ENCODE measurements around the gene KLF5.
"Not testable (repeated sequence)": the region's sequence is repeated elsewhere in the genome, so short reads cannot be mapped to it uniquely, and the experiment has no call there.

Gene KLF5

DNA sequence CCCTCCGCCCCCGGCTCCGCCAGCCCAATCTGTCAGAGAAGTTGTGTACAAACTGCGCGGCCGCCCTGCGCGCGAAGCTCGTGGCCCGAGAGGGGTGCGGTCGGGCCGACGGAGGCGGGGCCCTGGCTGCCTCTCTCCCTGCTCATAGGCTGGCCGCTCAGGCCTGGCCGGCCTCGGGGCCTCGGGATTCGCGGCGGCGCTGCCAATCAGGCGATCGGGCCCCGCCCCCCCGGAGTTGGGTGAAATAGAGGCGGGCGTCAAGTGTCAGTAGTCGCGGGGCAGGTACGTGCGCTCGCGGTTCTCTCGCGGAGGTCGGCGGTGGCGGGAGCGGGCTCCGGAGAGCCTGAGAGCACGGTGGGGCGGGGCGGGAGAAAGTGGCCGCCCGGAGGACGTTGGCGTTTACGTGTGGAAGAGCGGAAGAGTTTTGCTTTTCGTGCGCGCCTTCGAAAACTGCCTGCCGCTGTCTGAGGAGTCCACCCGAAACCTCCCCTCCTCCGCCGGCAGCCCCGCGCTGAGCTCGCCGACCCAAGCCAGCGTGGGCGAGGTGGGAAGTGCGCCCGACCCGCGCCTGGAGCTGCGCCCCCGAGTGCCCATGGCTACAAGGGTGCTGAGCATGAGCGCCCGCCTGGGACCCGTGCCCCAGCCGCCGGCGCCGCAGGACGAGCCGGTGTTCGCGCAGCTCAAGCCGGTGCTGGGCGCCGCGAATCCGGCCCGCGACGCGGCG is at the start of gene KLF5:
Gene KLF5 (plus strand): TSS at position 270 of the 724 bp plus-strand sequence. CDS start 323 bp downstream, at position 593.
- peak; percentile 86 to 92 for DNase-seq (ENCODE audit: extremely low read depth in 1 of 2, low read depth in 1 of 2)

DNA sequence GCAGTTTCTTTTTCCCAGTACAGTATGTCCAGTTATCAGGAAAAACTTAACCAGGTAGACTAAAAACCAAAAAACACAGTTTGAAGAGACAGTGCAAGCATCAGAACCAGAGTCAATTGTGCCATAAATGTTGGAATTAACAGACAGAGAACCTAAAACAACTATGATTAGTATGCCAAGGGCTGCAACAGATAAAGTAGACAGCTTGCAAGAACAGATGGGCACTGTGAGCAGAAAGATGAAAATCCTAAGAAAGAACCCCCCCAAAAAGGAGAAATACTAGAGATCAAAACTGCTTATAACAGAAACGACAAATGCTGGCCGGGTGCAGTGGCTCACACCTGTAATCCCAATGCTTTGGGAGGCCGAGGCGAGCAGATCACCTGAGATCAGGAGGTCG is 47.1 kb upstream of the KLF5 start:
- no peak for DNase-seq (ENCODE audit: extremely low read depth in 1 of 2, low read depth in 1 of 2)

DNA sequence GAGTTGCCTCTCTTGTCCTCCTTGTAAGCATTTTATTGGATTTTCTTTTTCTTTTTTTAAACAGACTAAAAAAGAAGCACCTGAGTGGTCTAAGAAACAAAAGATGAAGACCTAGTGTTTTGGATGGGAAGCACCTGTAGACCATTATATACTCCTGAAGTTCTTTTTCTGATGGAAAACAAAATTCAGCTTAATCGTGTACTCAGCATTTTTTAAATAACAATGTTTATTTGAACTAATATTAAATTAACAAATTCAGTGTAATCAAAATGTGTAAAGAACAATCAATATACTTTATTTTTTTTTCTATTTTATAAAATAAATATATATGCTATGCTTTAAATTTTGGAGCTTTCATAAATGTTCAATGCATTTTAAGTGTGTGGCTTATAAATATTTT is 43.0 kb upstream of the KLF5 start:
- DNase-seq (ENCODE audit: extremely low read depth in 1 of 2, low read depth in 1 of 2) = no peak

DNA sequence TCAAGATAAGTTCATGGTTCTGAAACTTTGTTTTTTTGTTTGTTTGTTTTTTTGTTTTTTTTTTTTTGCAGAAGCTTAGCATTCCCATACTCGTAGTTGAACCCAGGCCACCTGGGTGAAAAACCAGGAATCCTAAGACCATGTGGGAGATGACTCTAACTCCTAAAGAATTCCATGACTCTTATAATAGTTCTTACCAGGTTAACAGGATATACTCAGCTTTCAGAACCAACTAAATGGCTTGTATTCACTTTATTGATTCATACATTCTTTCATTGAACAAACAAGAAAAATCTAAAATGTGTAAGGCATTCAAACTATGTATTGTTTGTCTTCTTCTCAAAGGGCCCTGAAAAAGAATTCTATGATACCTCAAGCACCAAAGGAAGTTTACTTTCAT is 40.5 kb upstream of the KLF5 start:
- DNase-seq (ENCODE audit: extremely low read depth in 1 of 2, low read depth in 1 of 2) = no peak

DNA sequence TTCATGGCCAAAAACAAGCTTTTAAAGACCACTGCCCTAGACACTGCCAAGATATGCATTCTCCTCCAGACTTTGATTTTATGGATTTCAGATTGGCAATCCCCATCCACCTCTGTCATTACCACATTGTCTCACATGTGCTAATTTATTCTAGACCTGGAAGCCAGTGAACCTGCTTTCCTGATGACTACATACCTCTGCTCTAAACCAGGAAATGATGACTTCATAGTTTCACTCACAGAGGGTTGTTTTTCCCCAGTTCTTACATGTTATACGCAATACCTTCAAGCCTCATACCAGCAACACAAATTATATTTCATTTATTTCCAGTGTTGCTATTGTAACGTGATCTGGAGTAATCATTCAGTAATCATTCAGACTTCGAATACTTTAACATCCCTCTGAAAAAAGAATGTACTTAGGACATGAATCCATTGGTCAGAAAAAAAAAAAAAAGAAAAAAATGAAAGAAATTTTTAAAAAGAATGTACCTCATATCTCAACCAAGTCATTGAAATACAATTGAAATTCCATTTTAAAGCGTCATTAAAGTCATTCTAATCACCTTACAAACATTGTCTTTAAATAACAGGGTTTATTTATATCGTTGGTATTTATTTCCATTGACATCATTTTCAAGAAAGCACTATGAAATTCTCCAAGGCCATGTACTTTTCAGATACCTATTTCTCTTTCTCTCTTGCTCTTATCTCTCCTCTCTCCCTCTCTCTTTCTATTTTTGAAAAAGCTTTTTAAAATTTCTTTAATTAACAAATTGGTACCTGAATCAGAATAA is 33.4 kb upstream of the KLF5 start:
- DNase-seq (ENCODE audit: extremely low read depth in 1 of 2, low read depth in 1 of 2) = no peak

DNA sequence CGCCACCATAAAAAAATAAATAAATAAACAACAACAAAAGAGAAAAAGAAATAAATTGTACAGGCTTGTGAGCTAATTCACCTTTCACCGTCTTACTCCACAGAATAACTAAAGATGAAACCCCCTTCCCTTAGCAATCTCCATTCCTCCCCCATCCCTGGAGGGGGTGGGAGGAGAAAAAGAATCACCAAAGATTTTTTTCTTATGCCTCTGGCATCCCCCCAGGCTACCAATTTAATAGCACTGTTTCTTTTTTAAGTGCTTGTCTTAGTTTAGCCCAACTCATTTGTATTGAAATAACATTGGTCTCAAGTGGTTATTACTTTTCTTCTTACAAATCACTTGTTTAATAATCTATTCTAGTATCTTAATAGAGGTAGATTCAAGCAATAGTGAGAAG is 23.9 kb upstream of the KLF5 start:
- DNase-seq (ENCODE audit: extremely low read depth in 1 of 2, low read depth in 1 of 2) = no peak

DNA sequence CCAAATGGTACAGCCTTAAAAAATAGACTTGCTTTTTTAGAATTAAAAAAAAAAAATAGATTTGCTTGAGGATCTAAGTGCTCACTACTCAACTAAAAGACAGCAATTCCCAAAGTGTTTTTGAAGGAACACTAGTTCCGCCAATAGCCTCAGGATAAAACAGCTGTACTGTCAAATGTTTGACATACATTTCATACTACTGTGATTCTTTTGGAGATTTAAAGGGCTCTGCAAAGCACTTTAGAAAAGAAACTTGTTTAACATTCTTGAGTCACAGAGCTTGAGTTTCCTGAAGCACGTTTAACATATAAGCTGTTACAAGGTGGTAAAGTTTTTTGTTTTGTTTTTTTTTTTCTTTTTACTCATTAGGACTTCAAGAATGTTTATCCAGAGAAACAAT is 23.1 kb upstream of the KLF5 start:
- no peak for DNase-seq (ENCODE audit: extremely low read depth in 1 of 2, low read depth in 1 of 2)

DNA sequence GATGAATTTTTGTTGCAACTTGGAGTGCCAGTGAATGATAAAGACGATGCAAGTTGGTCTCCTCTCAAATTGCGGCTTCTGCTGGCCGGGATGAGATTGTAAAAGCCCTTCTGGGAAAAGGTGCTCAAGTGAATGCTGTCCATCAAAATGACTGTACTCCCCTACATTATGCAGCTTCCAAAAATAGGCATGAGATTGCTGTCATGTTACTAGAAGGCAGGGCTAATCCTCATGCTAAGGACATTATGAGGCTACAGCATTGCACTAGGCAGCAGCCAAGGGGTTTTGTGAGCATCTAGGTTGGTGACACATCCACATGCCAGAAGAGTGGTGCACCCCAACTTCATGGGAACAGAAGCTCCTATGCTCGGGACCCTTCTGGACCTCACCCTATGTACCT is 22.2 kb upstream of the KLF5 start:
- DNase-seq (ENCODE audit: extremely low read depth in 1 of 2, low read depth in 1 of 2) = no peak

DNA sequence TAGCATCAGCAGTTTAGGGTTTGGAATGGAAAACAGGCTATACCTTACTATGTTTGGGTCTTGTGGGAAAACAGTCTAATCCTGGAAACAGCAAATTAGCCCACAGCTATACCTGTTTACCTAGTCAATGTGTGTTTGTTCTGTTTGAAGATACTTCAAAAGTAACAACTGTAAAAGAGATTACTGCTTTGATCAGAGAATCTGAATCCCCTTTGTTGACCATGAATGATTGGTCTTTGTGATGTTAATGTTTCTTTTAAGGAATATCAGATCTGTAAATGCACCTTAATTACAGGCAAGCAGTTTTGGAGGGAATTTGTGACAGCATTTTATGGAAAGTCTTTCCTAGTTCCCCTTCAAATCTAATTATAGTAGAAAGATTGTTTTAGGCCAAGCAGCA is 20.7 kb upstream of the KLF5 start:
- DNase-seq (ENCODE audit: extremely low read depth in 1 of 2, low read depth in 1 of 2) = no peak

DNA sequence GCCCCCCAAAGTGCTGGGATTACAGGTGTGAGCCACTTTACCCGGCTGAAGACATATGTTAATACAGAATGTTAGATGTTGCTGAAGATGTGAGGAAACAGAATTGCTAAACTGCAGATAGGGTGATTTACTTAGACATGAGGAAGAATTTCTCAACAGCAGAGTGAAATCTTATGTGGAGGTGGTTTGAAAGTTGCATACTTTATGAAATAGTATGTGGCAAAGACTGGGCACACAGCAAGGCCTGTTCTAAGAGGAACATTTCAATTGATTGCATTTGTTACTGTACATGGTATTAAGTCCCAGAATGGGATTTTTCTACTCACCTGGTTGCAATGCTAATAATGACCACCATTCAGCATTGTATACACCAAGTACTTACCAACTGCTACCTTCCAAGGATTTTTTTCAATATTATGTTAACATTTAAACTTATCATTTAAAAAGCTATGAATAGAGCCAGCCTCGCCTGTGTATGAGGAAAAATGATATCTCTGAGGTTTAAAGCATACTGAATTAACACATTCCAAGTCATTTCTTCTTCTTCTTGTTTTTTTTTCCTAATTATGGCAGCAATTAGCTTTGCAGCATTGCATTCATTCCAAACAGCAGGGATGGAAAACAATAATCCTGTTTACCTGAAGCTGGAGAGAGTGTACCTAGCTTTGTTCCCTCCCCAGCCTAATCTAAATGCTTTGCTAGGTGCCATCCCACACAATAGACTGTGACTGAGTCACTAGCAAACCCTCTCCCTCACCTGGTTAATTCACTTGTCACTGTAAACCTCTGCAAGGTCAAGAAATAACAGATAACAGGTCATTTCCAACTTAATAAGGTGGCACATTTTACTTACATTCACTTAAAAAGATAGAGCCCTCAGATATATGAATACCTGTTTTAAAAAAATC is 19.4 kb upstream of the KLF5 start:
- no peak for DNase-seq (ENCODE audit: extremely low read depth in 1 of 2, low read depth in 1 of 2)

DNA sequence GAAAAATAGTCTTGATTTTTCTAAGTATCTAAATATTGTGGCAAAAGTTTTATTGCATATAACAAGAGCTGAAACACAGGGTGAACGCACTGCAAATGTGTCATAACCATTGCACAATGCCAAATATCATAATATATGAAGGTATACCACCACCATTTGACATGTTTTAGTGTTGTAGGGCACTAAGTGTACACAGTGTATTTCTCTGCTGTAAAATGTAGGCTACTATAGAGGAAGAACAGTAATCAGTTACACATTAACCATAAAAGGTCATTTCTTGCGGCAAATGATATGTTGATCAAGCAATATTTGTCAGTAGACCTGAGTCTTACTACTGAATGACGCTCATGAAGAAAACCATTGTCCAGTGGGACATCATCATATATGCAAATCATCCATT is 18.3 kb upstream of the KLF5 start:
- DNase-seq (ENCODE audit: extremely low read depth in 1 of 2, low read depth in 1 of 2) = no peak

DNA sequence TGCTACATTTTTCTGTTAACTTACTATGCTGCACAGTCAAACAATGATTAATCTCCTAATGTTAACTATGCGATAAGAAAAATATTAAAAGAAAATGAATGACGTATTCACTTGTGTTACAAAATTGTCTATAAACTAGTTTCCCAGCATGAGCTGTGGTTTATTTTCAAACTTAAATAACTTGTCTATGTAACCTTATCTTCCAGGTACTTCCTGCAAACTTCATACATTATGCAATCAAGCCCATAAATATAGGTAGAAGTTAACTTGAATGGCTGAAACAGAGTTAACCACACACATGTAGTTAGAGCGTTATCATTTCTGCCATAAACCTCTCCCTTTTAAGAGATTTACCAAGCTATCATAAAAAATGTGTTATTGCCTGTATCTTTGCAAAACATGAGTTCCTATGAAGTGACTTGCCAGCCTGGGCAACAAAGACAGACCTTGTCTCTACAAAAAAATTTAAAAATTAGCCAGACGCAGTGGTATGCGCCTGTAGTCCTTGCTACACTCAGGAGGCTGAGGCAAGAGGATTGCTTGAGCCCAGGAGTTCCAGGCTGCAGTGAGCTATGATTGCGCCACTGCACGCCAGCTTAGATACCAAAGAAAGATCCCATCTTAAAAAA is 17.7 kb upstream of the KLF5 start:
- no peak for DNase-seq (ENCODE audit: extremely low read depth in 1 of 2, low read depth in 1 of 2)

DNA sequence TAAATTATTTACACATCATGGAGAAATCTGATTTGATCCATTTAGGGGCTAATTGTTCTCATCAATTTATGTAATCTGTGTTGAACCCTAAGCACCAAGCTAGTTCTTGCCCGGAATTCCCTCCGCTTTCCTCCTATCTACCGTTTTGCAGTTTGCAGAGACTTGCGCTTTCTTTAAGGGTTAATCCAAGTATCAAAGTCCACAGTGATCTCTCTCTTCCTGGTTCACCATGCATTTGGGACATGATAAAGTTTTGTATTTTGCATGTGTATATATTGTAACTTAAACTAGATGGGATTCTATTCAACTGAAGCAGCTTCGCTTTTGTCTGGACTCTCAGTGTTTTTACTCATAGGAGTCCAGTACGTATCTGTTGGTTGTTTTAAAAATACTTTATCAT is 13.8 kb upstream of the KLF5 start:
- no peak for DNase-seq (ENCODE audit: extremely low read depth in 1 of 2, low read depth in 1 of 2)

DNA sequence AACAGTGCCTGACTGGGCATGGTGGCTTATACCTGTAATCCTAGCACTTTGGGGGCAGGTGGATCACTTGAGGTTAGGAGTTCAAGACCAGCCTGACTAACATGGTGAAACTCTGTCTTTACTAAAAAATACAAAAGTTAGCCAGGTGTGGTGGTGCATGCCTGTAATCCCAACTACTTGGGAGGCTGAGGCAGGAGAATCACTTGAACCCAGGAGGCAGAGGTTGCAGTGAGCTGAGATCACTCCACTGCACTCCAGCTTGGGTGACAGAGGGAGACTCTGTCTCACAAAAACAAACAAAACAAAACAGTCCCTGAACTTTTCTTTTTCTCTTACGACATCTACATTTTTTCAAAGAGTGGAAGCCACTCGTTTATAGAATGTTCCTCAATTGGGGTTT is 10.2 kb upstream of the KLF5 start:
- not testable (repeated sequence) for DNase-seq (ENCODE audit: extremely low read depth in 1 of 2, low read depth in 1 of 2)

DNA sequence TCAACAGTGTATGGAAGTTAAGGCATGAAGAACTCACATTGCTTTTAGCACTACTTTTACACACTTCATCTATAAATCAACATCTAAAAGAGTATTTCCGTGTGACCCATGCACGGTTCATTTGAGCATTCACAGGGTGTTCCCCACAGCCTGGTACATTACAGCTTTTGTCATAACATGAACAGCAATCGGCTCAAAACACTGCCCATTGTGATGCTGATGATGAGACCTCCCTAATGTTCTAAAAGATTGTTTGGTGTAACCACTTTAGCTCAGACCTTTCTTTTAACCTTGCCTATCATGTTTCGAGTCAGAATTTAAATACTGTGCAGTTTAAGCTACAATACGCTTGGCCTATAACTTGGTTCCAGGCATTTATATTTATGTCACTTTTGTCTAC is 4.1 kb upstream of the KLF5 start:
- no peak for DNase-seq (ENCODE audit: extremely low read depth in 1 of 2, low read depth in 1 of 2)

DNA sequence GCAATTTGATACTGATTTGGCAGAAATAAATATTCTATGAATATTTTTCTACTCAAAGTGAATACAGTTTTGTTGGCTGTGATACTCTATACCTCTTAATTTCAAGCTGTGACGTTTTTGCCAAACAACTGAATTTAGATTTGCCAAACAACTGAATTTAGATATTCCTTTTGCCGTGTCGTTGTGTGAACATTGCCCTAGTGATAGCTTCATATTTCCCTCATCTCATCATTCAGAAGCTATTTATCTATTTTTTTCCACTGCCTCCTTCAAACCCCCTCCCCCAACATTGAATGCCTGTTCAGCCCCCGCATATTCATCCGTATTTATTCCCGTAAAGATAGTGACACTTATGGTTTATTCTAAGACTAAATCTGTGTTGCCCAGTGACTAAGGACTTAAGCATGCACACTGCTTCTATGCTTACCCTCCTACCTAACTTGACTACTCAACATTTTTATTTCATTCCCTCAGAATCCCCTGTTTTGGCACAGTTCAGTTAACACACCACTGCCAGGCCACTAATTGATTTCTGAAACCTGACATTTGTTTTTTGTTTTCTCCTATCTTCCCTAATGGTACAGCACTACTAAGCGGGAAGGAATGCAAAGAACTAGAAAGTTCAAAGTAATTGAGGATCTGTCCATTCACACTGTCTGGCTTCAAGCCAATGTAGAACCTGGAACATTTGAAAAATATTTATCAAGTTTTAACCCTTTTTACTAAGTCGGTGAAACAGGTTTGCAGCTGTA is 2.8 kb upstream of the KLF5 start:
- DNase-seq (ENCODE audit: extremely low read depth in 1 of 2, low read depth in 1 of 2) = no peak

DNA sequence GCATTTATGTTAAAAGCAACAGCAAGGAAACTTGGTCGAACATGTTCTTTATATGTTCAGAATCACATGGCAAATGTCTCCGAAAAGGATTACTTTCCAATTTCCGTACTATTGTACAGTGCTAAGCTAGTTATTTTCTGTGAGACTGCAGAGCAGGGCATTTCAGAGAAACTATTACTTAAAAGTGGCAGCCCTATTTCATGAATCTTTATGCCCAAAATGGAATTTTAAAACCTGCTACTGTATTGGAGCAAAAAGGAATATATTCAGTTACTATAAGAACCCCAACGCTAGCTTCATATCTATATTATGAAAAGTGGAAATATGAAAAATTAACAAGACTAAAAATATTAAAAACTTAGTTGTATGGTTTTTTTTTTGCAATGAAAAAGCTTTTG is 2.2 kb upstream of the KLF5 start:
- DNase-seq (ENCODE audit: extremely low read depth in 1 of 2, low read depth in 1 of 2) = no peak

DNA sequence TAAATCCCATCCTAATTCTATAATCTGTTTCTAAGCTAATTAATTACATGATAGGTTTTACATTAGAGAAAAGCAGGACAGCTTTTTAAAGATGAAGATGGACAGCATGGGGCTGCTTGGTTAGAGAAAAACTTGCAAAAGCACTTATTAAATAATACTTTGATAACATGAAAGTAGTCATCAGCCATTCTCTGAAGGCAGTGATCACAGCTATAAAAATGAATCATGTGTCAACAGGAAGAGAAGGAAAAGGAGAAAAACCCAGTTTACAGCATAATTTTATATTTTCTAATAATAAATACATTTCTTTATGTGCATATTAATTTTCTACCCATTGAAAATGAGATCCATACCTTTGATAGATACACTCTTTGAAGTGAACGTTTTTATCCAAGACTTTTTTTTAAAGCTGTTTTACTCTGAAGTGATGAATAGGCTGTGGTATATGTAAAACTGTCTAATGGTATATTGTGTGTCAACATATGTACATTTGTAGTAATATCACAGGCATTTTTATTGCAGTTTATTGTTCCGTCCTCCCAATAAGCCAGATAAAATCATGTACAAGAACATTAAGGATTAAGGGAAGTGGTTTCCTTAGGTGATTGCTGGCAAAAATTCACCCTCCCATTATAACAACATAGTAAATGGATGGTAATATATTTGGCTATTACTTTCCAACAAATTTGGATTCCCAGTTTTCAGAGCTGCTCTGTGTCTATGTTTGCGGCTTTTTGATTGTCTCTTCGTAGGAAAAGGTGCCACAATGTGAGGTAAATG is 1.3 kb upstream of the KLF5 start:
- no peak for DNase-seq (ENCODE audit: extremely low read depth in 1 of 2, low read depth in 1 of 2)

DNA sequence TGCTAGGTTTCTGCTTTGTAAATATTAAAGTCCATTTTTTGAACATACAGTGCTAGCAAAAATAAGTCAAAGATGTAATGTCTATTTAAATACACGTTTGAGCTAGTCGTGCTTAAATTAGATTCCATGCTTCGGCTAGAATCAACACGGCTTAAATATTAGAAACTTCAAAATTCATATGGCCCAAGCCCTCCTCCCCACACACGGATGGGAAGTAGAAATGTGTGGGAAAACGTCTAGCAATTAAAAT is 816 bp upstream of the KLF5 start:
- DNase-seq (ENCODE audit: extremely low read depth in 1 of 2, low read depth in 1 of 2) = no peak

DNA sequence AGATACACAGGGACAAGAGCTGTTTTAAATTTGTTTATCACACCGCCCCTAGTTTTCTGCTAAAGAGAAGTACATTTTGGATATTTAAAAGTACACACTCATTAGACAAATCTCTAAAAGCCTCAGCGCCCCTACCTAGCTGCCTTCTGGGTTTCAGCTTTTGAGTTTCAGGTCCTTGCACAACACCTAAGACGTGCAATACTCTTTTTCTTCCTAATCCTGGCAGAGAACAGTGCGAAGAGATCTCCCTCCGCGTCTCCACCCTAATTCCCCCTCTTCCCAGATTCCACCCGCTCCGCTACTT is 421 bp upstream of the KLF5 start:
- no peak for DNase-seq (ENCODE audit: extremely low read depth in 1 of 2, low read depth in 1 of 2)

Measured in stimulated activated CD8-positive, alpha-beta memory T cell treated with anti-CD3 and anti-CD28 coated beads, Interleukin-7, amount 100 ng/mL, for 48 hours (primary cell).